Activated T-cell treated with anti-CD3 and anti-CD28 coated beads, Interleukin-2, amount 50 U/mL, for 24 hours (primary cell): ENCODE measurements around the gene TBPL2.
"Not testable (repeated sequence)": the region's sequence is repeated elsewhere in the genome, so short reads cannot be mapped to it uniquely, and the experiment has no call there.

Experiments
- DNase-seq: peaks from one replicate; pipeline ENCODE4 v3.0.0-alpha.2; 2020
- H3K27ac Mint-ChIP-seq: 2 replicates; pipeline ENCODE4 v1.8.0; 2020; ENCODE audit warnings: mild to moderate bottlenecking, mixed read lengths
- H3K27me3 Mint-ChIP-seq: 2 replicates; pipeline ENCODE4 v1.8.0; 2020; ENCODE audit warnings: mixed read lengths
- H3K36me3 Mint-ChIP-seq: 2 replicates; pipeline ENCODE4 v1.8.0; 2020; ENCODE audit warnings: low read depth, mixed read lengths
- H3K4me1 Mint-ChIP-seq: 2 replicates; pipeline ENCODE4 v1.8.0; 2020; ENCODE audit warnings: low read depth, mixed read lengths
- H3K4me3 Mint-ChIP-seq: 2 replicates; pipeline ENCODE4 v1.8.0; 2020; ENCODE audit warnings: mild to moderate bottlenecking, moderate library complexity, mixed read lengths
- H3K9me3 Mint-ChIP-seq: 2 replicates; pipeline ENCODE4 v1.8.0; 2020; ENCODE audit warnings: mixed read lengths

Gene TBPL2

DNA sequence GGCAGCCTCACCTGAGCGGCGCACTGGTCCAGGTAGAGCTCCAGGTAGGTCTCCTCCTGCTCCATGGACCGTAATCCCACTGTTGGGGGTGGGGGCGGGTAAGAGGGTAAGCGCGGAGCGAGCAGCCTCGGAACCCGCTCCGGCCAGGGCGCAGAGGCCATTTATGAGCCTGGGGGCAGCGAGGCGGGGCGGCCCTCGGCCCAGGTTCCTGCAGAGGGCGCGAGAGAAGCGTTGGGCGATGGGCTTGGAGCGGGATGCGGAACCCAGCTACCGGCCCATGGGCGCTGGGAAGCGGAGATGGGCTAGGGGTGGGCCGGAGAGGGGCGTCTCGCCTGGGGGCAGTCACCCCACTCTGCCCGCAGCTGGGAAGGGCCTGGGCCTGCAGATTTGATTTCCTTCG lies at the start of gene TBPL2:
Gene TBPL2, minus strand, starts transcription at position 232 of the 400 bp plus-strand sequence. Its CDS starts 167 bp downstream, at position 65.
- H3K9me3 Mint-ChIP-seq = no peaks in the 10 kb centered on the region
- peaks cover 3% of the 10 kb centered on the region for H3K27me3 Mint-ChIP-seq
- no peaks in the 10 kb centered on the region for H3K4me1 Mint-ChIP-seq
- no peak within 1 kb of the TSS for H3K4me3 Mint-ChIP-seq
- no peak within 1 kb of the TSS for H3K27ac Mint-ChIP-seq
- H3K36me3 Mint-ChIP-seq = no peaks in the 10 kb centered on the region
- no peak for DNase-seq

DNA sequence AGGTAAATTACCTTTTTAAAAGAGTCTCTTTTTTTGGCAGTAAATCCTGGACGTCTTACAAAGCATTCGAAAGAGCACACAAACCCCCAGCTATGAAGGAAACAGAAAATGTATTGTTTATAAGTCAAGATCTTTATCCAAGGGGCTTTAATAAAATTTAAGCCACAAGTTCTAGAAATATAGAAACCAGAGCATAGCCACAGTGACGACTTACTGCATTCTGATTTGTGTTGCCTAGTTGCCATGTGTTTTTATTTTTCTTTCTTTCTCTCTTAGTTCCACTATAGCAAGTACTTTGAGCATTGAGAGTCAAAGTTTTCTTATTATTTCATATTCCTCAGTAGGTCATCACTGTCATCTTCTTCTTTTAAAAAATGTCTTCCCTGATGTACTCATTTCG lies 47.8 kb upstream of the TBPL2 start:
- H3K4me1 Mint-ChIP-seq = no peaks in the 10 kb centered on the region
- DNase-seq = no peak

DNA sequence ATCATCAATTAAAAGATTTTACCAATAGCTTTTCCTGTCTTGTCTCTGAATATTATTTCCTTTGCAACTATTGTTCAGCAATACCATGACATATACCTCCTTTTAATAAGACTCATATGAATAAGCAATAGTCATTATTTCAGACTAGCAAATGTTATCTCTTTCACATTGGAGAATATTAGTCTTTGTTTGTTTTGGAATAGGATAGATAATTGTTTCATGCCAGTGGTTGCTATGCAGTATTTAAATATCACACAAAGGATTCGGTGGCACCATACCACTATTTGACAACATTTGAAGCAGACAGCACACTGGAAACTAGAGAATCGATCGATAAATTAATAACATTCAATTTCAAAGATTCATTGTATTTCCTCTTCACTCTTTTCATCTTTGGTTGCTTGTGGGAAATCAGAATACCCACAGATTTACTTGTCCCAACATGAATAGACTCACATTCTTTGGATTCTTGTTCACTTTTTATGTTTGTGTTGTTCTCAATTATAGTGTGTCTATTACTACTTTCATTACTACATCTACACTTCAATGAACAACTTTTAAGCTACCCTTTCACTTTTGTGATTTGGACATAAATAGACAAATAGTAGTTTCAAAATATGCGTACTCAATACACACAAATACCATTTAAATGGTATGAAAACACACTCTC lies 42.7 kb upstream of the TBPL2 start:
- no peaks in the 10 kb centered on the region for H3K36me3 Mint-ChIP-seq
- DNase-seq = no peak
- no peaks in the 10 kb centered on the region for H3K4me1 Mint-ChIP-seq
- no peaks in the 10 kb centered on the region for H3K27me3 Mint-ChIP-seq
- no peak overlapping the region for H3K27ac Mint-ChIP-seq
- no peak overlapping the region for H3K4me3 Mint-ChIP-seq
- H3K9me3 Mint-ChIP-seq = no peaks in the 10 kb centered on the region

More for the DNA sequence above, 47.8 kb upstream of the TBPL2 start:
- no peak overlapping the region for H3K27ac Mint-ChIP-seq
- H3K4me3 Mint-ChIP-seq = no peak overlapping the region
- no peaks in the 10 kb centered on the region for H3K9me3 Mint-ChIP-seq
- no peaks in the 10 kb centered on the region for H3K36me3 Mint-ChIP-seq
- no peaks in the 10 kb centered on the region for H3K27me3 Mint-ChIP-seq

DNA sequence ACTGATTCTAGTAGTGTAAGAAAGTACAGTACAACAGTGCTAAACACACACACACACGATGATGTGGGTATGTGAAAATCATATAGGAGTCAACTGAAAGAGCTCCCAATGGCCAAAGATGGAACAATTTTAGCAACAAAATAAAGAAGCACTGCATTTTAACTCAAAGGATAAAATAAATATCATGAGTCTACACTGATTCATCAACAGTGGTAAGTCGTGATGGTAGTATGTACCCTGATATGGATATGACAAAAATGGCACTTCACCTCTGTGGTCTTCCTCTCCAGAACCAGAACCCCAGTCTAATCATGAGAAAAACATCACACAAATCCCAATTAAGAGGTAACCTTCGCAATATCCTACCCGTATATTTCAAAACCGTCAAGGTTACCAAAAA lies 41.4 kb upstream of the TBPL2 start:
- no peaks in the 10 kb centered on the region for H3K4me1 Mint-ChIP-seq
- no peaks in the 10 kb centered on the region for H3K9me3 Mint-ChIP-seq
- no peak overlapping the region for H3K4me3 Mint-ChIP-seq
- H3K27ac Mint-ChIP-seq = no peak overlapping the region
- no peaks in the 10 kb centered on the region for H3K36me3 Mint-ChIP-seq
- DNase-seq = no peak
- no peaks in the 10 kb centered on the region for H3K27me3 Mint-ChIP-seq

DNA sequence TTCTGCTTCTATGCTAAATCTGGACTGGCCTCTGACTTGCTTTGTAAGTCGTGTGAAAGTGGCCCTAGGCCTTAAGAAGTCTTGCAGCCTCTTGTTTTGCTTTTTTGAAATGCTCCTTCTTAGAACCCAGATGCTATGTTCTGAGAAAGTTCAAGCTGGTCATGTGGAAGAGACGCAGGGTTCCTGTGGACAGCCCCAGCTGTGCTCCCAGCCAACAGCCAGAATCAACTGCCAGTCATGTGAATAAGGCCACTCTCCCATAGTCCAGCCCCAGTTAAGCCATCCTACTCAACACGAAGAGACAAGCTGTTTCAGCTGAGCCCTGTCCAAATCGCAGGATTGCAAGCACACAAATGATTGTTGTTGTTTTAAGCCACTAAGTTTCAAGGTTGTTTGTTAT lies 37.3 kb upstream of the TBPL2 start:
- DNase-seq = no peak
- Mint-ChIP-seq H3K36me3 (no peaks in the 10 kb centered on the region), H3K27ac (no peak overlapping the region)

DNA sequence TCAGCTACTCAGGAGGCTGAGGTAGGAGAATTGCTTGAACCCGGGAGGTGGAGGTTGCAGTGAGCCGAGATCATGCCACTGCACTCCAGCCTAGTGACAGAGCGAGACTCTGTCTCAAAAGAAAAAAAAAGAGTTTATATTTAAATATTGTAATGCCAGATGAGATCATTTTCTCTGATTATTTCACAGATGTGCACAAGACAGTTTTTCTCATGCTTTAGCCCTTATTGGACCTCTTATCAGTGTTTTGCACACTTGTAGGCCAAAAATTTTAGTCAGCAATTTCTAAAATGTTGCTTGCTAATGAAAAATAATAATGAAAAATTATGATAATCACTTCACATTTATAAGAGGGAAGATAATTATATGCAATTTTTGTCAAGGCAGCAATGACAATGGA lies 36.0 kb upstream of the TBPL2 start:
- not testable (repeated sequence) for H3K27me3 Mint-ChIP-seq, H3K4me1 Mint-ChIP-seq, H3K27ac Mint-ChIP-seq, H3K9me3 Mint-ChIP-seq, H3K36me3 Mint-ChIP-seq, DNase-seq, H3K4me3 Mint-ChIP-seq

More for the DNA sequence above, 37.3 kb upstream of the TBPL2 start:
- Mint-ChIP-seq H3K4me3 (no peak overlapping the region), H3K27me3 (no peaks in the 10 kb centered on the region), H3K4me1 (no peaks in the 10 kb centered on the region), H3K9me3 (no peaks in the 10 kb centered on the region)

DNA sequence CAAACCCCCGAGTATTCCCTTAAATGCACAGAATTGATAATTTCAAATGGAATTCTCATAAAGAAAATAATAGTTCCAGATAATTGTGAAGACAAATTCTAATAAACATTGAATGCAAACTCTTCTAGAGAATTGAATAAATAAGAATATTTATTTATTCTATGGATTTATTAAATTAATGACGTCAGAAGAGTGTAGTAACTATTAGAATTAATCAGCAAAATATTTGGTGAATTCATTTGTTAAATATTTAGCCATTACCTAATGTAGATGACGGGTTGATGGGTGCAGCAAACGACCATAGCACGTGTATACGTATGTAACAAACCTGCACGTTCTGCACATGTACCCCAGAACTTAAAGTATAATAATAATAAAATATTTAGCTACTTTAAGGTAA lies 33.4 kb upstream of the TBPL2 start:
- H3K27ac Mint-ChIP-seq = no peak overlapping the region
- H3K4me1 Mint-ChIP-seq = no peaks in the 10 kb centered on the region
- no peaks in the 10 kb centered on the region for H3K27me3 Mint-ChIP-seq
- DNase-seq = no peak
- H3K36me3 Mint-ChIP-seq = no peaks in the 10 kb centered on the region
- H3K4me3 Mint-ChIP-seq = no peak overlapping the region
- no peaks in the 10 kb centered on the region for H3K9me3 Mint-ChIP-seq

DNA sequence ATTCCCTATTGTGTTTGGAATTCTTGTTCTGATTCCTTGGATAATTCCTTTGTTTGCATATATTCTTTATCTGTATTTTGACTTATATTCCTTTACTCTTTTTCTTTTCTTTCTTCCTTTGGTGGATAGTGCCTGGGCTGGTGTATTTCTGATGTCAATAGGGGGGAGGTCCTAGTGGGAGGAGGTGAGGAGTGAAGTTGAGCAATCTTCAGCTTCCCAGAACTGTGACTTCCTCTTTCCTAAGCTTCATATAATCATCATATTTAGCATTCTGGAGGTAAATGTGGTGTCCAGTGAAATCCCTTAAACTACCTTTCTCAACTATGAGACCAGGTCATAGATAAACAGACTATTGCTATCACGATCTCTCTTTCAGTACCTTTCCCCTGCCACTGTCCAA lies 29.6 kb upstream of the TBPL2 start:
- Mint-ChIP-seq H3K4me3 (no peak overlapping the region), H3K36me3 (no peaks in the 10 kb centered on the region), H3K4me1 (no peaks in the 10 kb centered on the region), H3K27ac (no peak overlapping the region), H3K27me3 (peaks cover 10% of the 10 kb centered on the region), H3K9me3 (no peaks in the 10 kb centered on the region)
- DNase-seq = no peak

DNA sequence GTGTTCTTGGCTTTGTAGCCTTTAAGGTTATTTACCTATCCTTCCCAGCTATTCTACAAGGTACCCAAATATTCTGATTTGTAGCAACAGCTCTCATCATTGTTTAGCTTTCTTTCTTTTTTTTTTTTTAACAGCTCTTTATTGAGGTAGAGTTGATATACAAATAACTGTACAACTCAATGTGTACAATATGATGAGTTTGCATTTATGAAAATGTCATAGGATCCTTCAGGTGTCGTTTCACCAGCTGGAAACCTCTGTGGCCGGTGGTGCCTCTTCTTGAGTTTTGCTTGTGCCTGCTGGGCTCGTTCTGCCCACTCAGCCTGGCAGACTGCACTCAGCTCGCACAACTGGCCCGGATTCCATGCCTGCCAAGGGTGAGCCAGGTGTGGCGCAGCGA lies 26.9 kb upstream of the TBPL2 start:
- H3K36me3 Mint-ChIP-seq = no peaks in the 10 kb centered on the region
- H3K27me3 Mint-ChIP-seq = peaks cover 12% of the 10 kb centered on the region
- no peaks in the 10 kb centered on the region for H3K9me3 Mint-ChIP-seq
- H3K4me1 Mint-ChIP-seq = peaks cover 8% of the 10 kb centered on the region
- no peak overlapping the region for H3K4me3 Mint-ChIP-seq
- no peak for DNase-seq
- no peak overlapping the region for H3K27ac Mint-ChIP-seq

DNA sequence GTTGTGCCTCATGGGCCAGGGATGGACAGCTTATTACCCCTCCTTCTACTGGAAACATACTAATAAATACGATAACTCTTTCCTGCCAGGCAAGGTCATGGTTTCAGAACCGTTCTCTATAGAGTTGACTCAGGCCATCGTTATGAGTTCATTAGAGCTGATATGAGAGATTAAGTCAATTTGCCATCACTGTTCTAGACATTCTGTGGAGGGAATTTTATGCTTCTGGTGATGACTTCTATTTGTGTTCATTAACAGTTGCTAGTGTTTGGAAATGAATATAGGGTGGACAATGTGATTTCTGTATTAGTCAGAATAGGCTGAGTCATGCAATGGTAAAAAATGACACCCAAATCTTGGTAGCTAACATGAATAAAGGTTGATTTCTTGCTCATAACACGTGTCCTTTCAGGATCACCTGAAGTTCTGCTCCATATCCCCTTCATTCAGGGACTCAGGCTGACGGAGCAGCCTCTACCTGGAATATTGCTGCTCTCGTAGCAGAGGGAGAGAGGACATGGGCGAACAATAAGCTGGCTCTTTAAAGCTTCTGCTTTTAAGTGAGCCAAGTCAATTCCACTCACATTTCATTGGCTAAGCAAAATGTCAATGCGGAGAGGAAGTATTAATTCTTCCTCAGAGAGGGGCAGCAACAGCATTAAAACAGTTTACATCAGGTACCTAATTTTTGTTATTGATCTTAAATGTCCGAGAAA lies 18.5 kb upstream of the TBPL2 start:
- Mint-ChIP-seq H3K27ac (peak overlapping the region; percentile 51), H3K36me3 (no peaks in the 10 kb centered on the region), H3K4me3 (no peak overlapping the region), H3K27me3 (peaks cover 9% of the 10 kb centered on the region), H3K9me3 (no peaks in the 10 kb centered on the region), H3K4me1 (peaks cover 31% of the 10 kb centered on the region)
- DNase-seq = no peak

DNA sequence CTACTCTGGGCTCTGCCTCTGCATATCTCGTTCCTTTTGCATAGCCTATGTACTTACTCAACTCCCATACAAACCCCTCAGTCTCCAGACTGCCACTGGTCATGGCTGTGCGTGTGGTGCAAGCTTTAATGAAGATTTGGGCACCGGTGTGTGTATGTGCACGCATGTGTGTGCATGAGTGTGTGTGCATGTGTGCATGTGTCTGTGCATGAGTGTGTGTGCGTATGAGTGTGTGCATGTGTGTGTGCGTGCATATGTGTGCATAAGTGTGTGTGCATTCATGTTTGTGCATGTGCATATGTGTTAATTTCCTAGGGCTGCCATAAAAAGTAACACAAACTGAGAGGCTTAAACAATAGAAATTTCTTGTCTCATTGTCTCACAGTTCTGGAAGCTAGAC lies 17.1 kb upstream of the TBPL2 start:
- Mint-ChIP-seq H3K27me3 (peaks cover 12% of the 10 kb centered on the region), H3K27ac (no peak overlapping the region), H3K4me3 (no peak overlapping the region), H3K9me3 (no peaks in the 10 kb centered on the region), H3K36me3 (no peaks in the 10 kb centered on the region), H3K4me1 (peaks cover 23% of the 10 kb centered on the region)
- no peak for DNase-seq

DNA sequence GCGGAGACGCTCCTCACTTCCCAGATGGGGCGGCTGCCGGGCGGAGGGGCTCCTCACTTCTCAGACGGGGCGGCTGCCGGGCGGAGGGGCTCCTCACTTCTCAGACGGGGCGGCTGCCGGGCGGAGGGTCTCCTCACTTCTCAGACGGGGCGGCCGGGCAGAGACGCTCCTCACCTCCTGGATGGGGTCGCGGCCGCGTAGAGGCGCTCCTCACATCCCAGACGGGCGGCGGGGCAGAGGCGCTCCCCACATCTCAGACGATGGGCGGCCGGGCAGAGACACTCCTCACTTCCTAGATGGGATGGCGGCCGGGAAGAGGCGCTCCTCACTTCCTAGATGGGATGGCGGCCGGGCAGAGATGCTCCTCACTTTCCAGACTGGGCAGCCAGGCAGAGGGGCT lies 16.0 kb upstream of the TBPL2 start:
- peaks cover 12% of the 10 kb centered on the region for H3K27me3 Mint-ChIP-seq
- H3K4me1 Mint-ChIP-seq = peaks cover 26% of the 10 kb centered on the region
- H3K9me3 Mint-ChIP-seq, H3K27ac Mint-ChIP-seq, H3K36me3 Mint-ChIP-seq, DNase-seq, H3K4me3 Mint-ChIP-seq: not testable (repeated sequence)

DNA sequence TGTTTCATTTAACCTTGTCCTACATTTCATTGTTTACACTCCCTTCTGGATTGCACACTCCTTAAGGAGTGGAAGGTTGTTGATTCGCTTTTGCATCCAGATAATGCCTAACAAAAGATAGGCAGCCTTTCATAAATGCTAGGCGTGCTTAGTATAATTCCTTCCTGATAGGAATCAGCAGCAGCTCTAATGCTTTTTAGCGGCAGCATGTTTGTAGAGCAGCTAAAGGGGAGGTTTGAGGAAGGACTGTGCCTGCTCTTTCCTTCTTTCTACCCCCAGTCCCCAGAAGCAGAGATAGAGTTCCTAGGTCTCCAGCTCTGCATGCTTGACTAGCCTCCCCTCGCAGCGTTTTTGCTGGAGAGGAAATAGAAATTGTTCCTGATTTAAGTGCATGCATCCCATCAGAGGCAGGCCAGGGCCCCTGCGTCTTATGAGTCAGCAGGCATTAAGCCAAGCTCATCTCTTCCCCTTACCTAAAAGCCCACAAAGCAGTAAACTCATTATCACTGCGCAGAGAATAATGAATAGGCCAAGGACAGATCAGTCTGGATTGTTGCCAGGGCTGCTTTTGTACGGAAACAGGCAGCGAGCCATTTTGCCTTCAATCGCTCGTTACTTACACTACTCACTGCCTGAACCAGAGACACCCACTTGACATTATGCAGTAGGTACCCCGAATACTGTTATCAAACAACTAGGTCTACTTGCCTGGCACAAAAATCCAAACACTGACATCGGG lies 14.0 kb upstream of the TBPL2 start:
- Mint-ChIP-seq H3K4me1 (peaks cover 26% of the 10 kb centered on the region), H3K4me3 (no peak overlapping the region), H3K9me3 (no peaks in the 10 kb centered on the region), H3K27me3 (peaks cover 8% of the 10 kb centered on the region), H3K36me3 (no peaks in the 10 kb centered on the region), H3K27ac (no peak overlapping the region)
- no peak for DNase-seq

DNA sequence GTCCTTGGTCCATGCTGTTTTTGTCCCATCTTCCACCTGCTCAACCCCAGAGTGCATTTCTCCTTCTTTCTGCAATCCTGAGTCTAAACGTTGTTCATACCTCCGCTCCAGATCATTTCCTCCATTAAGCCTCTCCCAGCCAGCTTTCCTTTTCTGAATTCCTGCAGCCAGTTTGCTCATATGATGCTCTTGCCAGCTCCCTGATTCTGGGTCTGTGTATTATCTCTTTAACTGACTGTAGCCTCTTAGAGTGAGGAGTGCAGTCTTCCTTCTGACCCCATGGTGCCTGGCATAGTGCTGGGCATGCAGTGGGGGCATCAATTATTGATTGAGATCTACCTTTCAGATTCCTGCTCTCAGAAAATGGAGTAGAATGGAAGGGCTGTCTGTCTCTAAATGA lies 11.5 kb upstream of the TBPL2 start:
- H3K9me3 Mint-ChIP-seq = no peaks in the 10 kb centered on the region
- H3K4me3 Mint-ChIP-seq = no peak overlapping the region
- no peaks in the 10 kb centered on the region for H3K36me3 Mint-ChIP-seq
- peaks cover 31% of the 10 kb centered on the region for H3K4me1 Mint-ChIP-seq
- H3K27ac Mint-ChIP-seq = no peak overlapping the region
- no peak for DNase-seq
- H3K27me3 Mint-ChIP-seq = peaks cover 8% of the 10 kb centered on the region

DNA sequence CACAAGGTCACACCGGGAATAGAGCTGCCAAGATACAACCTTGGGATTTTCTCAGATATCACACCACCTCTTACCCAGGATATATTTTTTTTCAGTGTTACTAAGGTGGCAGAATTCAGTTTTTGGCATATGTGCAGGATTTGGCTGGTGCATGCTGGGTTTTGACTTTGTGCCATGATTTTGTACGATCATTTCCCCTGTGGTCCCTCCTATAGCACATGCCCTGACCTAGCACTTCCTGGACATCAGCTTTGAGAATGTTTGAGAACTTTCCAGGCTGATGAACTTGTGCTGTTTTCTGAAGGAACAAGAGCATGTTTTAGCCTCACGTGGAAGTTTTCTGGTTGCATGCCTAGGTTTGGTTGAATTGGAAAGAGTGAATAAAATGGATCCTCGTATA lies 11.0 kb upstream of the TBPL2 start:
- no peak overlapping the region for H3K27ac Mint-ChIP-seq

More for the DNA sequence above, 11.0 kb upstream of the TBPL2 start:
- Mint-ChIP-seq H3K36me3 (no peaks in the 10 kb centered on the region), H3K4me3 (no peak overlapping the region), H3K9me3 (no peaks in the 10 kb centered on the region), H3K4me1 (peaks cover 37% of the 10 kb centered on the region), H3K27me3 (peaks cover 8% of the 10 kb centered on the region)
- DNase-seq = no peak
